Keratinocyte (primary cell): ENCODE data around the gene HSFX3. TPM values are rescaled to one million over a fixed set of nuclear protein-coding genes. Genes with fewer than 3 reads are reported as not detected.

Source experiments
- DNase-seq: peaks from one replicate; pipeline ENCODE4 v3.0.0-alpha.2; 2011; ENCODE audit warnings: low read depth, missing footprints, low spot score
- FAIRE-seq: peaks from 2 replicates; lab custom pipeline; 2011; peaks lifted over from hg19 to GRCh38; lab: Jason Lieb, UNC
- H2AFZ ChIP-seq: 2 replicates; pipeline ENCODE4 v1.6.0; 2012; ENCODE audit warnings: low read length, control low read depth, inconsistent platforms; ENCODE audit not compliant: control insufficient read depth
- H3K27ac ChIP-seq: 2 replicates; pipeline ENCODE4 v1.5.1; 2011; ENCODE audit warnings: low read length; ENCODE audit not compliant: control insufficient read depth, insufficient read depth
- H3K27me3 ChIP-seq: 3 replicates; pipeline ENCODE4 v1.6.0; 2011; ENCODE audit warnings: low read length; ENCODE audit not compliant: control insufficient read depth, insufficient read depth; ENCODE audit errors: extremely low read depth
- H3K36me3 ChIP-seq, 2 experiments: 2 replicates in 1 of 2; 3 replicates in 1 of 2; pipeline ENCODE4 v1.5.1; 2011; ENCODE audit warnings: low read length in 2 of 2, mild to moderate bottlenecking in 1 of 2; ENCODE audit not compliant: control insufficient read depth in 2 of 2, insufficient read depth in 2 of 2; ENCODE audit errors: extremely low read depth in 1 of 2
- H3K4me1 ChIP-seq: 3 replicates; pipeline ENCODE4 v1.5.1; 2011; ENCODE audit warnings: low read length; ENCODE audit not compliant: control insufficient read depth, insufficient read depth; ENCODE audit errors: extremely low read depth
- H3K4me2 ChIP-seq: 3 replicates; pipeline ENCODE4 v1.6.0; 2011; ENCODE audit warnings: low read depth, low read length; ENCODE audit not compliant: control insufficient read depth, insufficient read depth; ENCODE audit errors: extremely low read depth
- H3K4me3 ChIP-seq, 3 experiments: fragments of 200-600 bp in 1 of 3; sonication (generic) in 1 of 3; 2 replicates in 2 of 3; 3 replicates in 1 of 3; pipeline ENCODE4 v1.5.1; 2011 to 2016; ENCODE audit warnings: low read length in 3 of 3, mild to moderate bottlenecking in 3 of 3, control low read depth in 2 of 3, inconsistent platforms in 1 of 3, low read depth in 1 of 3, mixed read lengths in 1 of 3, mixed run types in 1 of 3, moderate library complexity in 1 of 3; ENCODE audit not compliant: control insufficient read depth in 2 of 3, insufficient read depth in 2 of 3; ENCODE audit errors: extremely low read depth in 1 of 3
- H3K79me2 ChIP-seq: 2 replicates; pipeline ENCODE4 v1.6.0; 2012; ENCODE audit warnings: low read length; ENCODE audit not compliant: control insufficient read depth, insufficient read depth
- H3K9ac ChIP-seq: 3 replicates; pipeline ENCODE4 v1.6.0; 2011; ENCODE audit warnings: low read length; ENCODE audit not compliant: control insufficient read depth, insufficient read depth; ENCODE audit errors: extremely low read depth
- H3K9me1 ChIP-seq: 3 replicates; pipeline ENCODE4 v1.6.0; 2011; ENCODE audit warnings: low read length; ENCODE audit not compliant: control insufficient read depth, insufficient read depth; ENCODE audit errors: extremely low read depth
- H3K9me3 ChIP-seq: 2 replicates; pipeline ENCODE4 v1.5.1; 2012; ENCODE audit warnings: low read depth, low read length; ENCODE audit not compliant: control insufficient read depth
- H4K20me1 ChIP-seq: 3 replicates; pipeline ENCODE4 v1.6.0; 2011; ENCODE audit warnings: low read length; ENCODE audit not compliant: control insufficient read depth, insufficient read depth; ENCODE audit errors: extremely low read depth
- CTCF ChIP-seq, 3 experiments: IDR thresholded peaks in 1 of 3; conservative IDR thresholded peaks in 1 of 3; optimal IDR thresholded peaks in 1 of 3; 2 replicates in 2 of 3; 3 replicates in 1 of 3; pipeline versions ENCODE3 to v1.5.1; 2011; ENCODE audit warnings: low read length in 3 of 3, mild to moderate bottlenecking in 3 of 3, moderate library complexity in 2 of 3, control low read depth in 1 of 3, inconsistent platforms in 1 of 3; ENCODE audit not compliant: insufficient read depth in 2 of 3; ENCODE audit errors: extremely low read depth in 1 of 3
- EZH2 ChIP-seq: IDR thresholded peaks from one replicate; pipeline ENCODE4 v1.6.1; 2012; ENCODE audit warnings: inconsistent platforms, mild to moderate bottlenecking, low read length, moderate library complexity
- dilution Hi-C: fragments of 300-500 bp; cut with MboI; formaldehyde crosslinking; loops from one replicate; pipeline ENCODE4 v1.7.0; 2020; ENCODE audit warnings: low sequenced_read_pairs; ENCODE audit not compliant: extremely low pct_ligation_motif_present
- polyA plus RNA-seq, 5 experiments: library from polyadenylated mRNA; depleted of rRNA in 3 of 5; stranded (reverse) in 3 of 5; stranded (forward) in 1 of 5; unstranded in 1 of 5; fragments of >200 nt; gene quantifications; 1 replicate in 1 of 5; 2 replicates in 3 of 5; 3 replicates in 1 of 5; pipeline versions ENCODE4 v1.2.1 to v1.2.3, GENCODE V29; 2011 to 2012; ENCODE audit warnings: missing spikeins in 2 of 5, low read depth in 1 of 5, low replicate concordance in 1 of 5

Gene HSFX3
- polyA plus RNA-seq, 1 donor (not counting 4 experiments of a cell fraction or from before 2014, with no cell fraction given) = not detected

- no peaks in the 10 kb centered on the region for H3K79me2 ChIP-seq
- H4K20me1 ChIP-seq = no peaks in the 10 kb centered on the region
- no peaks in the 10 kb centered on the region for H3K9me3 ChIP-seq
- H3K4me3 ChIP-seq = no peak overlapping the region
- dilution Hi-C loops = no loop called here
- no peak overlapping the region for H3K9ac ChIP-seq
- H3K27ac ChIP-seq = no peak overlapping the region
- H3K4me1 ChIP-seq = no peaks in the 10 kb centered on the region
- H3K4me2 ChIP-seq = no peak overlapping the region
- TF ChIP-seq CTCF (optimal IDR thresholded peaks at IDR 0.05 in 1 of 3, IDR thresholded peaks at IDR 0.05 in 1 of 3, conservative IDR thresholded peaks at IDR 0.05 in 1 of 3; ENCODE audit: extremely low read depth in 1 of 3, insufficient read depth in 2 of 3, low read length in 3 of 3) = no peak
- TF ChIP-seq EZH2 = no peak
- FAIRE-seq = no peak
- no peak for DNase-seq
- no peaks in the 10 kb centered on the region for H3K9me1 ChIP-seq
- no peaks in the 10 kb centered on the region for H3K27me3 ChIP-seq
- no peak overlapping the region for H2AFZ ChIP-seq
- no peaks in the 10 kb centered on the region for H3K36me3 ChIP-seq
Observed at GRCh38 chrX:149531599-149531998, 18.1 kb downstream of the HSFX3 start.

- Histone ChIP-seq H3K27me3 (no peaks in the 10 kb centered on the region), H3K9ac (no peak overlapping the region), H4K20me1 (no peaks in the 10 kb centered on the region), H3K27ac (no peak overlapping the region), H3K4me2 (no peak overlapping the region), H2AFZ (no peak overlapping the region), H3K79me2 (no peaks in the 10 kb centered on the region), H3K36me3 (no peaks in the 10 kb centered on the region), H3K9me3 (no peaks in the 10 kb centered on the region), H3K4me1 (no peaks in the 10 kb centered on the region), H3K9me1 (no peaks in the 10 kb centered on the region), H3K4me3 (no peak overlapping the region)
- no peak for FAIRE-seq
- dilution Hi-C loops = no loop called here
- TF ChIP-seq CTCF (optimal IDR thresholded peaks at IDR 0.05 in 1 of 3, IDR thresholded peaks at IDR 0.05 in 1 of 3, conservative IDR thresholded peaks at IDR 0.05 in 1 of 3; ENCODE audit: extremely low read depth in 1 of 3, insufficient read depth in 2 of 3, low read length in 3 of 3) = no peak
- no peak for TF ChIP-seq EZH2
- no peak for DNase-seq
Observed at GRCh38 chrX:149528381-149528780, 21.3 kb downstream of the HSFX3 start.
